K562 (cell line): ENCODE results near the gene HS2ST1. TPM values are rescaled to one million over a fixed set of nuclear protein-coding genes. Genes with fewer than 3 reads are reported as not detected.

Source experiments
- ATAC-seq: fragments of 200-7000 bp; cut with Tn5 transposase; 3 replicates; pipeline ENCODE4 v1.9.1; 2020; ENCODE audit warnings: moderate library complexity
- BruUV-seq: library from RNA; stranded (reverse); fragments of 400-500 nt; replicated peaks from 2 replicates; lab custom pipeline; 2021; lab: Mats Ljungman, UMichigan
- CTCF ChIA-PET: fragments of 300-600 bp; formaldehyde crosslinking; extraction: SDS; loops from one replicate; lab custom pipeline; 2021; ENCODE audit warnings: low intra/inter-chr PET ratio; lab: Yijun Ruan, JAX
- POLR2A ChIA-PET: fragments of 300-600, 350-650 bp; sonication (Branson Sonifier 250); formaldehyde crosslinking; extraction: SDS; loops from one replicate; lab custom pipeline; 2021; ENCODE audit warnings: antibody characterized with exemption, inconsistent platforms; lab: Yijun Ruan, JAX
- DNase-seq, 4 experiments: peaks; one replicate each; pipeline versions ENCODE4 v3.0.0 to v3.0.0-alpha.2; 2011 to 2018; ENCODE audit warnings: low spot score in 3 of 4, mixed read lengths in 3 of 4; ENCODE audit errors: extremely low read depth in 1 of 4
- FAIRE-seq: peaks from 2 replicates; lab custom pipeline; 2011; peaks lifted over from hg19 to GRCh38; lab: Jason Lieb, UNC
- H2AFZ ChIP-seq: 2 replicates; pipeline ENCODE4 v1.6.0; 2011; ENCODE audit warnings: low read depth, low read length, control low read depth, inconsistent platforms
- H3K27ac ChIP-seq: fragments of 200-600 bp; 3 replicates; pipeline ENCODE4 v1.8.0; 2011; ENCODE audit warnings: low read depth, mild to moderate bottlenecking, control low read depth, inconsistent platforms, low read length, moderate library complexity, mixed read lengths; ENCODE audit errors: extremely low read depth
- H3K27me3 ChIP-seq, 2 experiments: fragments of 300-600 bp in 1 of 2; 2 replicates in 1 of 2; 3 replicates in 1 of 2; pipeline versions ENCODE4 v1.6.0 to v1.8.0; 2011; ENCODE audit warnings: inconsistent platforms in 2 of 2, low read length in 2 of 2, mild to moderate bottlenecking in 1 of 2, mixed read lengths in 1 of 2, moderate library complexity in 1 of 2; ENCODE audit not compliant: control insufficient read depth in 2 of 2, insufficient read depth in 2 of 2
- H3K36me3 ChIP-seq: fragments of 300-600 bp; 3 replicates; pipeline ENCODE4 v1.8.0; 2011; ENCODE audit warnings: mild to moderate bottlenecking, low read length, inconsistent platforms; ENCODE audit not compliant: control insufficient read depth, insufficient read depth
- H3K4me1 ChIP-seq, 2 experiments: fragments of 200-600 bp in 1 of 2; replicated peaks in 1 of 2; 2 replicates in 1 of 2; 3 replicates in 1 of 2; pipeline versions ENCODE4 v1.5.1 to v1.8.0; 2011; ENCODE audit warnings: inconsistent platforms in 2 of 2, low read length in 2 of 2, mild to moderate bottlenecking in 1 of 2, mixed read lengths in 1 of 2, moderate library complexity in 1 of 2; ENCODE audit not compliant: control insufficient read depth in 2 of 2, insufficient read depth in 2 of 2
- H3K4me2 ChIP-seq: 2 replicates; pipeline ENCODE4 v1.6.1; 2011; ENCODE audit warnings: low read length, control low read depth, inconsistent platforms, mixed read lengths; ENCODE audit not compliant: insufficient read depth
- H3K4me3 ChIP-seq: fragments of 200-600 bp; sonication (generic), shearing (Covaris generic); 2 replicates; pipeline ENCODE4 v1.5.1; 2016; ENCODE audit warnings: control low read depth, inconsistent platforms
- H3K79me2 ChIP-seq: fragments of 200-600 bp; 3 replicates; pipeline ENCODE4 v1.8.0; 2011; ENCODE audit warnings: low read length, inconsistent platforms; ENCODE audit not compliant: control insufficient read depth, insufficient read depth
- H3K9ac ChIP-seq, 2 experiments: 2 replicates each; pipeline versions ENCODE4 v1.6.0 to v1.6.1; 2011; ENCODE audit warnings: low read depth in 2 of 2, low read length in 2 of 2, control low read depth in 1 of 2, inconsistent platforms in 1 of 2, mild to moderate bottlenecking in 1 of 2, mixed read lengths in 1 of 2; ENCODE audit not compliant: insufficient read depth in 1 of 2
- H3K9me1 ChIP-seq: one replicate; pipeline ENCODE4 v1.6.0; 2011; ENCODE audit warnings: inconsistent platforms, mild to moderate bottlenecking, low read length, moderate library complexity; ENCODE audit not compliant: control insufficient read depth, insufficient read depth
- H3K9me3 ChIP-seq: replicated peaks from 2 replicates; pipeline ENCODE4 v1.5.1; 2011; ENCODE audit warnings: low read depth, low read length, inconsistent platforms; ENCODE audit not compliant: control insufficient read depth, insufficient read depth
- H4K20me1 ChIP-seq: replicated peaks from 2 replicates; pipeline ENCODE4 v1.6.1; 2011; ENCODE audit warnings: low read length, inconsistent platforms, mixed read lengths; ENCODE audit not compliant: control insufficient read depth, insufficient read depth
- BCL6 ChIP-seq: fragments of 250-450 bp; sonication (Bioruptor Pico); IDR thresholded peaks from 2 replicates; pipeline ENCODE4 v1.4.0; 2020
- CHD2 ChIP-seq: IDR thresholded peaks from 2 replicates; pipeline ENCODE4 v1.6.1; 2011; ENCODE audit warnings: low read depth, low read length
- ESRRA ChIP-seq: fragments of 450-650 bp; IDR thresholded peaks from 2 replicates; pipeline ENCODE4 v1.6.1; 2014; ENCODE audit warnings: low read depth, mild to moderate bottlenecking, moderate library complexity, borderline replicate concordance
- HDAC3 ChIP-seq: fragments of 450-650 bp; IDR thresholded peaks from 2 replicates; pipeline ENCODE4 v1.6.1; 2018; ENCODE audit warnings: borderline replicate concordance, mild to moderate bottlenecking, moderate library complexity; ENCODE audit not compliant: partially characterized antibody
- KLF16 ChIP-seq: IDR thresholded peaks from 2 replicates; pipeline ENCODE4 v1.6.1; 2016; ENCODE audit warnings: antibody characterized with exemption
- L3MBTL2 ChIP-seq: fragments of 450-650 bp; IDR thresholded peaks from 2 replicates; pipeline ENCODE4 v1.6.1; 2016; ENCODE audit warnings: mild to moderate bottlenecking, moderate library complexity
- MLLT1 ChIP-seq, 2 experiments: fragments of 450-650 bp; IDR thresholded peaks; 2 replicates each; pipeline ENCODE4 v1.6.1; 2016
- NBN ChIP-seq: fragments of 450-650 bp; IDR thresholded peaks from 2 replicates; pipeline ENCODE4 v1.6.1; 2016; ENCODE audit warnings: low read depth, mild to moderate bottlenecking
- POLR3A ChIP-seq: IDR thresholded peaks from 2 replicates; pipeline ENCODE4 v1.6.1; 2011; ENCODE audit warnings: borderline replicate concordance, mild to moderate bottlenecking, moderate library complexity; ENCODE audit not compliant: insufficient read length, insufficient read depth; ENCODE audit errors: extremely low read depth
- RBM22 ChIP-seq: fragments of 200-400 bp; formaldehyde crosslinking; IDR thresholded peaks from 2 replicates; pipeline ENCODE4 v1.6.1; 2018; ENCODE audit warnings: low read length, low read depth; ENCODE audit not compliant: poor library complexity, severe bottlenecking
- SAP30 ChIP-seq: fragments of 200-600 bp; sonication (generic); IDR thresholded peaks from 2 replicates; pipeline ENCODE4 v1.6.1; 2012; ENCODE audit warnings: borderline replicate concordance, low read depth, mild to moderate bottlenecking, moderate library complexity, low read length, control low read depth, inconsistent platforms; ENCODE audit not compliant: insufficient read depth, poor library complexity, severe bottlenecking
- TCF7 ChIP-seq: sonication (generic); IDR thresholded peaks from 2 replicates; pipeline ENCODE4 v1.6.1; 2016; ENCODE audit warnings: antibody characterized with exemption, borderline replicate concordance
- TFE3 ChIP-seq: fragments of 450-650 bp; formaldehyde crosslinking; IDR thresholded peaks from 2 replicates; pipeline ENCODE4 v1.4.0; 2020; ENCODE audit warnings: mild to moderate bottlenecking, mixed read lengths
- ZNF217 ChIP-seq: sonication (generic); formaldehyde crosslinking; IDR thresholded peaks from 2 replicates; pipeline ENCODE4 v1.8.0; 2022; ENCODE audit warnings: mild to moderate bottlenecking, missing genetic modification reagents
- ZNF408 ChIP-seq: fragments of 250-450 bp; sonication (Bioruptor Pico); IDR thresholded peaks from 2 replicates; pipeline ENCODE4 v1.4.0; 2020; ENCODE audit warnings: low read depth, mild to moderate bottlenecking, moderate library complexity
- ZNF551 ChIP-seq: fragments of 250-450 bp; sonication (Bioruptor Pico); IDR thresholded peaks from 2 replicates; pipeline ENCODE4 v1.5.0; 2021; ENCODE audit warnings: mild to moderate bottlenecking, moderate library complexity
- ZNF76 ChIP-seq: fragments of 250-450 bp; sonication (Bioruptor Pico); IDR thresholded peaks from 2 replicates; pipeline ENCODE4 v1.4.0; 2020; ENCODE audit warnings: mild to moderate bottlenecking, moderate library complexity, borderline replicate concordance
- WGBS: fragments of 100-300 bp; shearing (Covaris generic); methylation state at CpG from one replicate; pipeline ENCODE4 v1.1.6; 2016; ENCODE audit warnings: low coverage, mixed read lengths; ENCODE audit not compliant: insufficient coverage; ENCODE audit errors: missing lambda C conversion rate; 5-methylcytosine and 5-hydroxymethylcytosine counted together
- in situ Hi-C: fragments of 300-500 bp; cut with MboI; formaldehyde crosslinking; loops from 4 replicates; pipeline ENCODE4 v1.15.0; 2018; ENCODE audit warnings: inconsistent platforms, mixed read lengths
- intact Hi-C: fragments of 100-400 bp; cut with micrococcal nuclease; formaldehyde crosslinking; loops from 2 replicates; pipeline ENCODE4 v1.14.2; 2022
- polyA plus RNA-seq, 8 experiments: library from polyadenylated mRNA; depleted of rRNA in 4 of 8; stranded (reverse) in 5 of 8; unstranded in 3 of 8; fragments of >200 nt; fragmentation: Nextera tagmentation in 2 of 8; fragmentation: Illumina TruSeq in 1 of 8; extraction: Ambion mirVana in 2 of 8; extraction: Trizol in 1 of 8; gene quantifications; 2 replicates each; pipeline versions ENCODE4 v1.2.1 to v1.2.3, GENCODE V29; 2011 to 2014; ENCODE audit warnings: inconsistent platforms in 1 of 8, missing spikeins in 1 of 8
- total RNA-seq, 7 experiments: library from RNA; depleted of rRNA in 6 of 7; stranded (reverse); fragments of >200 nt in 6 of 7; fragmentation: Illumina TruSeq in 2 of 7; extraction: Trizol in 2 of 7; gene quantifications; 2 replicates each; pipeline versions ENCODE4 v1.2.1 to v1.2.3, GENCODE V29; 2011 to 2021; ENCODE audit warnings: low replicate concordance in 1 of 7
- TF ChIP-seq, protein P1 (sequence below), 2 experiments: fragments of 200-800 bp in 1 of 2; sonication (Bioruptor generic) in 1 of 2; sonication (generic) in 1 of 2; formaldehyde crosslinking in 1 of 2; IDR thresholded peaks in 1 of 2; conservative IDR thresholded peaks in 1 of 2; 2 replicates each; pipeline versions ENCODE4 v1.5.0 to v1.6.1; 2016 to 2020; ENCODE audit warnings: missing compliant biosample characterization in 1 of 2, missing genetic modification characterization in 1 of 2, missing genetic modification reagents in 1 of 2

The HS2ST1 gene
- total and polyA plus RNA-seq, 9 of the 15 experiments (the other 6 are each of a cell fraction or from before 2014, with no cell fraction given), result 7.7 to 43.3 (median 25.8) TPM

- in situ Hi-C loops (loop anchor here (10.0 kb wide), 1 partner anchor 154 kb away; no protein-coding TSS in a partner anchor), intact Hi-C loops (loop anchor here (5.0 kb wide), 3 partner anchors 157 to 822 kb away; no protein-coding TSS in a partner anchor)
- H3K27me3 ChIP-seq, result peaks cover 9 to 40% of the 10 kb centered on the region in 2 experiments; a peak in 3 of 5 replicates
- no peaks in the 10 kb centered on the region for H3K79me2 ChIP-seq
- DNase-seq (peak in 2 of 4 experiments; percentile 22 to 34), FAIRE-seq (no peak), ATAC-seq (no peak)
- H3K27ac ChIP-seq, result no peak overlapping the region; the same call in 2 of the 3 replicates
- H4K20me1 ChIP-seq, result no peaks in the 10 kb centered on the region; the same call in 1 of the 2 replicates
- peak overlapping the region; percentile 39; the same call in 1 of the 2 replicates for H3K4me2 ChIP-seq
- H3K4me3 ChIP-seq, result no peak overlapping the region
- POLR2A ChIA-PET, result interaction anchor here (0.6 kb wide), 1 partner anchor 14 kb away, joined by 3 read pairs; no protein-coding TSS in a partner anchor
- no peaks in the 10 kb centered on the region for H3K9me3 ChIP-seq
- no TSS peak for BruUV-seq
- CTCF ChIA-PET, result interaction anchor here (0.7 kb wide), 1 partner anchor 797 kb away, joined by 3 read pairs; no protein-coding TSS in a partner anchor
- 2% methylated on average over 4 of the region's 4 CpGs for WGBS
- no peaks in the 10 kb centered on the region for H3K9me1 ChIP-seq
- no peak overlapping the region; a peak in 1 of 4 replicates for H3K9ac ChIP-seq
- no peaks in the 10 kb centered on the region for H3K36me3 ChIP-seq
- peaks cover 13 to 14% of the 10 kb centered on the region in 2 experiments for H3K4me1 ChIP-seq
- peak overlapping the region; percentile 28; the same call in 1 of the 2 replicates for H2AFZ ChIP-seq
- TF ChIP-seq RBM22, result no peak
- TF ChIP-seq ZNF551, result no peak
- no peak for TF ChIP-seq HDAC3
- no peak for TF ChIP-seq TFE3 (CRISPR knock-in tag)
- TF ChIP-seq, protein P1, sequence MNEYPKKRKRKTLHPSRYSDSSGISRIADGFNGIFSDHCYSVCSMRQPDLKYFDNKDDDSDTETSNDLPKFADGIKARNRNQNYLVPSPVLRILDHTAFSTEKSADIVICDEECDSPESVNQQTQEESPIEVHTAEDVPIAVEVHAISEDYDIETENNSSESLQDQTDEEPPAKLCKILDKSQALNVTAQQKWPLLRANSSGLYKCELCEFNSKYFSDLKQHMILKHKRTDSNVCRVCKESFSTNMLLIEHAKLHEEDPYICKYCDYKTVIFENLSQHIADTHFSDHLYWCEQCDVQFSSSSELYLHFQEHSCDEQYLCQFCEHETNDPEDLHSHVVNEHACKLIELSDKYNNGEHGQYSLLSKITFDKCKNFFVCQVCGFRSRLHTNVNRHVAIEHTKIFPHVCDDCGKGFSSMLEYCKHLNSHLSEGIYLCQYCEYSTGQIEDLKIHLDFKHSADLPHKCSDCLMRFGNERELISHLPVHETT (CRISPR knock-in tag; conservative IDR thresholded peaks at IDR 0.05 in 1 of 2, IDR thresholded peaks at IDR 0.05 in 1 of 2), result no peak
- TF ChIP-seq L3MBTL2, result no peak
- TF ChIP-seq KLF16, result peak; percentile 85
- no peak for TF ChIP-seq SAP30
- TF ChIP-seq ZNF76, result no peak
- TF ChIP-seq CHD2, result no peak
- no peak for TF ChIP-seq POLR3A
- no peak for TF ChIP-seq BCL6
- peak; percentile 76 for TF ChIP-seq ESRRA
- TF ChIP-seq ZNF217 (CRISPR knock-in tag), result no peak
- no peak for TF ChIP-seq MLLT1 (IDR thresholded peaks at IDR 0.05)
- TF ChIP-seq TCF7, result peak; percentile 17; the same call in 1 of the 2 replicates
- TF ChIP-seq ZNF408 (CRISPR knock-in tag), result no peak
- no peak for TF ChIP-seq NBN
These were observed 216.0 kb downstream of the HS2ST1 start for GRCh38 chr1:87130438-87130837.
